PC-9 (cell line): ENCODE results near the gene CACNB1.

Source experiments
- CTCF ChIP-seq: fragments of 200-600 bp; sonication (generic); conservative IDR thresholded peaks from 2 replicates; pipeline ENCODE4 v1.6.1; 2017; ENCODE audit warnings: mixed run types, antibody characterized with exemption, mild to moderate bottlenecking, moderate library complexity
- EZH2 ChIP-seq: fragments of 200-600 bp; sonication (generic); IDR thresholded peaks from 2 replicates; pipeline ENCODE4 v1.8.0; 2017; ENCODE audit warnings: antibody characterized with exemption, low read depth

- no peak for TF ChIP-seq CTCF
- TF ChIP-seq EZH2: no peak
Measured at GRCh38 chr17:39195568-39196160, 1.8 kb downstream of the CACNB1 start.
